ENCODE results near the gene PTPN20. TPM values are rescaled to one million over a fixed set of nuclear protein-coding genes. Genes with fewer than 3 reads are reported as not detected.
"Not testable (repeated sequence)": the region's sequence is repeated elsewhere in the genome, so short reads cannot be mapped to it uniquely, and the experiment has no call there.

The PTPN20 gene
- total RNA-seq, 4 donors from 2014 or later, result 1.8 to 3.7 (median 2.6) TPM

GRCh38 chr10:46922498-46922897, 11.3 kb downstream of the PTPN20 start:
- H3K36me3 ChIP-seq, result not testable (repeated sequence)

GRCh38 chr10:46925156-46925555, 13.9 kb downstream of the PTPN20 start:
- H3K27me3 ChIP-seq; DNase-seq (ENCODE audit: low spot score in 2 of 2); H3K36me3 ChIP-seq; H3K4me1 ChIP-seq; H3K9me3 ChIP-seq; H3K27ac ChIP-seq; H3K4me3 ChIP-seq: not testable (repeated sequence)
- no CpG with 5 or more reads among the region's 2 CpGs for WGBS, 2 donors

More at GRCh38 chr10:46922498-46922897, 11.3 kb downstream of the PTPN20 start:
- not testable (repeated sequence) for H3K4me1 ChIP-seq; H3K9me3 ChIP-seq; H3K27ac ChIP-seq; DNase-seq (ENCODE audit: low spot score in 2 of 2); H3K27me3 ChIP-seq; H3K4me3 ChIP-seq
- WGBS, 2 donors, result 50% methylated on average over 1 of the region's 2 CpGs; no CpG with 5 or more reads in 1 of the 2 donors

- H3K4me1 ChIP-seq; H3K27ac ChIP-seq; H3K4me3 ChIP-seq; H3K27me3 ChIP-seq; H3K9me3 ChIP-seq; H3K36me3 ChIP-seq; DNase-seq (ENCODE audit: low spot score in 2 of 2): not testable (repeated sequence)
- 5 to 7% methylated on average over 2 of the region's 2 CpGs for WGBS, 2 donors
Observed at GRCh38 chr10:46925853-46926252, 14.6 kb downstream of the PTPN20 start.

- H3K4me3 ChIP-seq; DNase-seq (ENCODE audit: low spot score in 2 of 2); H3K36me3 ChIP-seq; H3K9me3 ChIP-seq; H3K4me1 ChIP-seq; H3K27ac ChIP-seq; H3K27me3 ChIP-seq: not testable (repeated sequence)
Observed at GRCh38 chr10:46928810-46929209, 17.6 kb downstream of the PTPN20 start.

GRCh38 chr10:46932383-46932782, 21.2 kb downstream of the PTPN20 start:
- H3K27me3 ChIP-seq; H3K4me3 ChIP-seq; H3K27ac ChIP-seq; DNase-seq (ENCODE audit: low spot score in 2 of 2); H3K9me3 ChIP-seq; H3K4me1 ChIP-seq; H3K36me3 ChIP-seq: not testable (repeated sequence)
- 71 to 75% methylated on average over 1 of the region's 1 CpG for WGBS, 2 donors

- DNase-seq (ENCODE audit: low spot score in 2 of 2); H3K4me1 ChIP-seq; H3K9me3 ChIP-seq; H3K27me3 ChIP-seq; H3K4me3 ChIP-seq; H3K27ac ChIP-seq; H3K36me3 ChIP-seq: not testable (repeated sequence)
- WGBS, 2 donors, result 75% methylated on average over 1 of the region's 1 CpG; no CpG with 5 or more reads in 1 of the 2 donors
Observed at GRCh38 chr10:46941091-46941490, 29.9 kb downstream of the PTPN20 start.

- not testable (repeated sequence) for DNase-seq (ENCODE audit: low spot score in 2 of 2); H3K4me3 ChIP-seq; H3K4me1 ChIP-seq; H3K27me3 ChIP-seq; H3K36me3 ChIP-seq; H3K27ac ChIP-seq; H3K9me3 ChIP-seq
- WGBS, 2 donors, result 51 to 65% methylated on average over 2 to 5 of the region's 5 CpGs
Observed at GRCh38 chr10:46948687-46949518, 37.7 kb downstream of the PTPN20 start.

- H3K27me3 ChIP-seq, H3K27ac ChIP-seq: not testable (repeated sequence)
- 76 to 88% methylated on average over 3 of the region's 4 CpGs for WGBS, 2 donors
Observed at GRCh38 chr10:46952540-46952939, 41.3 kb downstream of the PTPN20 start.

GRCh38 chr10:46960742-46961141, 49.5 kb downstream of the PTPN20 start:
- not testable (repeated sequence) for H3K4me3 ChIP-seq; H3K27ac ChIP-seq; H3K36me3 ChIP-seq; H3K4me1 ChIP-seq; DNase-seq (ENCODE audit: low spot score in 2 of 2); H3K27me3 ChIP-seq; H3K9me3 ChIP-seq

More at GRCh38 chr10:46952540-46952939, 41.3 kb downstream of the PTPN20 start:
- H3K36me3 ChIP-seq; H3K4me3 ChIP-seq; H3K9me3 ChIP-seq; H3K4me1 ChIP-seq; DNase-seq (ENCODE audit: low spot score in 2 of 2): not testable (repeated sequence)

GRCh38 chr10:46963356-46963755, 52.1 kb downstream of the PTPN20 start:
- 74 to 82% methylated on average over 2 of the region's 2 CpGs for whole genome bisulfite sequencing, 2 donors
- H3K27ac ChIP-seq; H3K4me3 ChIP-seq; H3K4me1 ChIP-seq; DNase-seq (ENCODE audit: low spot score in 2 of 2); H3K27me3 ChIP-seq; H3K36me3 ChIP-seq; H3K9me3 ChIP-seq: not testable (repeated sequence)

- not testable (repeated sequence) for H3K27ac ChIP-seq; H3K4me1 ChIP-seq; DNase-seq (ENCODE audit: low spot score in 2 of 2); H3K4me3 ChIP-seq; H3K27me3 ChIP-seq; H3K36me3 ChIP-seq; H3K9me3 ChIP-seq
- 80% methylated on average over 1 of the region's 2 CpGs; no CpG with 5 or more reads in 1 of the 2 donors for WGBS, 2 donors
Observed at GRCh38 chr10:46967013-46967412, 55.8 kb downstream of the PTPN20 start.

- not testable (repeated sequence) for H3K27ac ChIP-seq; DNase-seq (ENCODE audit: low spot score in 2 of 2); H3K9me3 ChIP-seq; H3K4me3 ChIP-seq; H3K4me1 ChIP-seq; H3K36me3 ChIP-seq; H3K27me3 ChIP-seq
- no CpG with 5 or more reads among the region's 2 CpGs for WGBS, 2 donors
Observed at GRCh38 chr10:46980223-46980622, 69.0 kb downstream of the PTPN20 start.

- not testable (repeated sequence) for H3K4me1 ChIP-seq; H3K36me3 ChIP-seq; H3K9me3 ChIP-seq; H3K4me3 ChIP-seq; DNase-seq (ENCODE audit: low spot score in 2 of 2); H3K27ac ChIP-seq; H3K27me3 ChIP-seq
- no CpG with 5 or more reads among the region's 10 CpGs for WGBS, 2 donors
Observed at GRCh38 chr10:46987233-46987924, 76.2 kb downstream of the PTPN20 start.

All from tibial nerve (tissue), 4 donors.